Immature natural killer cell (primary cell): ENCODE results near the gene MRPS23. TPM values are rescaled to one million over a fixed set of nuclear protein-coding genes. Genes with fewer than 3 reads are reported as not detected.

ENCODE experiments used
- DNase-seq, 3 donors: peaks; one replicate each; pipeline ENCODE4 v3.0.0; 2022; ENCODE audit warnings: mixed read lengths in 1 of 3
- H3K27ac Mint-ChIP-seq, 6 donors: one replicate each; pipeline ENCODE4 v1.8.0; 2020; ENCODE audit warnings: mixed read lengths in 6 of 6, mild to moderate bottlenecking in 5 of 6, inconsistent platforms in 4 of 6, moderate library complexity in 3 of 6
- H3K27me3 Mint-ChIP-seq, 3 donors: one replicate each; pipeline ENCODE4 v1.8.0; 2020 to 2021; ENCODE audit warnings: low read depth in 3 of 3, mild to moderate bottlenecking in 3 of 3, mixed read lengths in 3 of 3, moderate library complexity in 3 of 3, inconsistent platforms in 1 of 3
- H3K36me3 Mint-ChIP-seq, 3 donors: one replicate each; pipeline ENCODE4 v1.8.0; 2020; ENCODE audit warnings: mixed read lengths in 3 of 3, inconsistent platforms in 2 of 3, mild to moderate bottlenecking in 2 of 3
- H3K4me1 Mint-ChIP-seq, 2 donors: one replicate each; pipeline ENCODE4 v1.8.0; 2020; ENCODE audit warnings: inconsistent platforms in 2 of 2, mild to moderate bottlenecking in 2 of 2, mixed read lengths in 2 of 2, moderate library complexity in 1 of 2
- H3K4me3 Mint-ChIP-seq, 5 donors: one replicate each; pipeline ENCODE4 v1.8.0; 2020; ENCODE audit warnings: mild to moderate bottlenecking in 5 of 5, mixed read lengths in 5 of 5, inconsistent platforms in 3 of 5, moderate library complexity in 3 of 5
- H3K9me3 Mint-ChIP-seq, 6 donors: one replicate each; pipeline ENCODE4 v1.8.0; 2020; ENCODE audit warnings: mild to moderate bottlenecking in 6 of 6, mixed read lengths in 6 of 6, inconsistent platforms in 4 of 6, moderate library complexity in 3 of 6
- polyA plus RNA-seq, 3 donors: library from polyadenylated mRNA; unstranded; fragments of 300-500 nt; fragmentation: Illumina TruSeq; gene quantifications; one replicate each; pipeline ENCODE4 v1.2.3, GENCODE V29; 2021

MRPS23 gene
- polyA plus RNA-seq, 3 donors from 2014 or later = 38.1 to 42.3 (median 40.5) TPM

DNA sequence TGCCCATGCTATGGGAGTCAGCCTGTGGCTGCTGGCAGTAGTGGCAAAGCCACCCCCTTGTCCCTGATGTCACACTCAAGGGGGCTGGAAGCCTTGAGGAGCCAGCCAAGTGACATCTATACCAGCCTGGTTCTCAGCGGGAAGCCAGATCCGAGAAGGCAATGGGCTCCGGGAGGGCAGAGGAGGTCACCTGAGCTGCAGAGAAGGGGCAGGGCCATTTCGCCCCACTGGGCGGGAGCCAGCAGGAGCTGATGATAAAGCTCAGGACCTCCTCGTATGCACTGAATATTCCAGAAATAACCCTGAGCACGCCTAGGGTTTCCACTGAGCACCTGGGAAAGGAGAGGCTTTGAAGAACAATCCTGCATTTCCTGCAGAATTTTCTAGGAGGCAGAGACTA is 19.0 kb downstream of the MRPS23 start:
- Mint-ChIP-seq H3K27me3 (peaks cover 1 to 8% (median 3%) of the 10 kb centered on the region in 3 donors), H3K4me3 (no peak overlapping the region), H3K4me1 (no peaks in the 10 kb centered on the region), H3K27ac (no peak overlapping the region), H3K9me3 (no peaks in the 10 kb centered on the region), H3K36me3 (no peaks in the 10 kb centered on the region)
- DNase-seq = no peak

DNA sequence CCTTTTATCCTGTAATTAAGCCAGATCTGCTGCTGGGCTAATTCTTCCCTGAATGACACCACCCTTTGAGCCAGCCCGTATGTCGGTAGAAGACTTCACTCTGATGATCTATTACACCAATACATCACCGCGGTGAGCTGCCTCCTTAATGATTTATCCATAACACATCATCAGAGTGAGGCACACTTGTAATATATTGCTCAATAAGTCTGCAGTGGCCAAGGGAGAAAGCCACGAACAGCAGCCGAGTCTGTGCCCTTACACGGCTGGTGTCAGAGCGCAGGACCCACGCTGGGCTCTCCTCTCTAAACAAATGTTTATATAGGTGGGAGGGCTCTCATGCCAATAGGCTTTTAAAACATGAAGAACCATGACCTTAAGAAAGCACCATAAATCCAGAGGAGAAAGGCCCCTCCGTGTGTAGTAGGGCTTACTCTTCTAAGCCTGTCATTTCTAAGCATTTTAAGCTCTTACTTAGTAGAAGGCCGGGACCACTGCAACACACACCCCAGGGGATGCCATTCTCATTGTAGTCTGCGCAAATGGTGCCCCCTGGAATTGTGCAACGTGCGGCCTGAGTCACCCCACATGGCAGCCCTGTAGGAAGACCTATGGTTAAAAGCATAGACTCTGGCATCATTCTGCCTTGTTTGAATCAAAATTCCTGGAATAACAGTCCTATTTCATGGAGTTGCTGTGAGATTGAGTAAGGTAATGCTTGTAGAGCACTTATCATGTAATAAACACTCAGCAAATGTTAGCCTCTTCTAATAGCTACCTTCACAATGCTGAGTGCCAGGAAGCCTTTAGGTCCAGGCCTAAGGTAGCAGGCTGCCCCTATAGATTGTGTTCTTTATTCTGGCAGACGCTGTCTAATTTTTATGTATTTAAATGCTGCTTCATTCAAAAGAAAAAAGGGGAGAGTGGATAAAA is 26.1 kb downstream of the MRPS23 start:
- no peak overlapping the region for H3K4me3 Mint-ChIP-seq
- H3K27me3 Mint-ChIP-seq = peaks cover 0 to 3% (median 1%) of the 10 kb centered on the region in 3 donors
- H3K9me3 Mint-ChIP-seq = no peaks in the 10 kb centered on the region
- H3K4me1 Mint-ChIP-seq = no peaks in the 10 kb centered on the region
- no peak for DNase-seq
- H3K27ac Mint-ChIP-seq = no peak overlapping the region
- H3K36me3 Mint-ChIP-seq = no peaks in the 10 kb centered on the region

DNA sequence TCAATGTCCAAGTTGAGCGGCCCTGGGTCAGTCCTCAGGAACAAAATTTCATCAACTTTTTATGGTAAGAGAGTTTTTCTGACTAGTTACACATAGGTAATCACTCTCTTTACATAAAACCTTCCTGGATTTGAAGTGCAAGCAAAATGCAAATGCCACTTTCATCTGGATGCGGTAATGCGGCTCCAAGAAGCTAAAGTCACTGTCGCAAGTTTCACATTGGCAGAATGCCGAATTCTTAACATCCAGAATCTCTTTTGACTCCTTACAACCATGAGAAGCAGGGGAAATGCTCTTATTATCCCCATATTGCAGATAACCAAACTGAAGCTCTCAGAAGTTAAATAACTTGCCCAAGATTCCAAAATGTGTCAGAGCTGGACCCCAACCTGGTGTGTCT is 30.0 kb downstream of the MRPS23 start:
- Mint-ChIP-seq H3K27me3 (peaks cover 0 to 6% (median 2%) of the 10 kb centered on the region in 3 donors), H3K9me3 (peaks cover 0 to 2% (median 0%) of the 10 kb centered on the region in 6 donors), H3K4me1 (no peaks in the 10 kb centered on the region), H3K4me3 (no peak overlapping the region), H3K36me3 (no peaks in the 10 kb centered on the region), H3K27ac (no peak overlapping the region)
- no peak for DNase-seq

DNA sequence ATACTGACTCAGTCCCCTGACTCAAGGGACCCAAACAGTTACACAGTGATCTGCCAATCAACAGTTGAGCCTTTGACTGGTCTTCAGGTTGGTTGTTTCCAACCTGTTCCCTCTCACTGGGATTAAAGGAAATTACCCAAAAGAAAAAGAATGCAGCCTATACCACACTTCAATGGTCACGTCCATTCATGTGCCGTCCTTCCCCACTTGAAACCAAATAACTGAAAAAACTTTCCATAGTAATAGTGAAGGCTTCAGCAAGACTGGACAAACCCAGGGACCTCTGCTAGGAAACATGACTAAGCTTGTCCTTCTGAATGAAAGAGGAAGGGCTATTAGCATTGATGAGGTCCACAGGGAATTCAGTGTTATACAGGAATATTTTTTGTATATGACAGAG is 30.6 kb downstream of the MRPS23 start:
- Mint-ChIP-seq H3K27ac (no peak overlapping the region), H3K4me1 (no peaks in the 10 kb centered on the region), H3K4me3 (no peak overlapping the region), H3K9me3 (peaks cover 0 to 2% (median 0%) of the 10 kb centered on the region in 6 donors), H3K36me3 (no peaks in the 10 kb centered on the region), H3K27me3 (peaks cover 0 to 6% (median 2%) of the 10 kb centered on the region in 3 donors)
- no peak for DNase-seq

DNA sequence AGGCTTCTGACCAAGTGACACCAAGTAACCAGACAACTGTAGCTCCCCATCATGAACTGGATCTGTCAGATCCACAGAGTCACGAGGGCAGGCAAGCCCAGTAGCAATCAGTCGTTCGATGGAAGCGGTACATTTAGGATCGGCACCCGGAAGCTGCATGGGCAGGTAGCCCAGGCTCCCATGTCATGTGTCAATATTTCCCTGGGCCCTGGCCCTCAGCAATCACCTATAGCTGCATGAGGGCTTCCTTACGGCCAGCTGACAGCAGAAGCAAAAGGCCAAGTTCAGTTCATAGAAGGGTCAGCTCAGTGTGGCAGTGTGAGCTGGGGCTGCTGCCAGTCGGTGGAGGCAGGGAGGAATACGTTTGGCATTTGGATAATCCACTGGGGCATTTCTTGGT is 31.8 kb downstream of the MRPS23 start:
- Mint-ChIP-seq H3K4me1 (no peaks in the 10 kb centered on the region), H3K9me3 (peaks cover 0 to 2% (median 0%) of the 10 kb centered on the region in 6 donors), H3K27ac (no peak overlapping the region), H3K4me3 (no peak overlapping the region), H3K36me3 (no peaks in the 10 kb centered on the region), H3K27me3 (peaks cover 0 to 6% (median 4%) of the 10 kb centered on the region in 3 donors)
- no peak for DNase-seq

DNA sequence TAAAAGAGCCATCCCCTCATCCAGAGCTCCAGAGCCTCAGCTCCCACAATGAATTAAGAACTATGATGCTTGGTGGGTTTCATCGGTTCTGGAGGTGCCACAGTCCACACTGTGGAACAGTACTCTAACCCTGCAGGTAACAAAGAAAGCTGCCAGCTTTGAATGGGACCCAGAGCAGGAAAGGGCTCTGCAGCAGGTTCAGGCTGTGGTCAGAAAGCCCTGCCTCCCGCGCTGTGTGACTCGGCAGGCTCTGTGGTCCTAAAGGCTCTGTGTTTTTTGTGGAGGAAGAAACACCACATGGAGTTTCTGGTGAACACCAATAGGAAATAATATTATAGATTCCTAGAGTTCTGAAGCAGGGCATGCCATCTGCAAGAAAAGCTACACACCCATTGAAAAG is 32.5 kb downstream of the MRPS23 start:
- Mint-ChIP-seq H3K27ac (no peak overlapping the region), H3K4me1 (no peaks in the 10 kb centered on the region), H3K9me3 (peaks cover 0 to 2% (median 0%) of the 10 kb centered on the region in 6 donors), H3K27me3 (peaks cover 0 to 7% (median 4%) of the 10 kb centered on the region in 3 donors), H3K4me3 (no peak overlapping the region), H3K36me3 (no peaks in the 10 kb centered on the region)
- no peak for DNase-seq

DNA sequence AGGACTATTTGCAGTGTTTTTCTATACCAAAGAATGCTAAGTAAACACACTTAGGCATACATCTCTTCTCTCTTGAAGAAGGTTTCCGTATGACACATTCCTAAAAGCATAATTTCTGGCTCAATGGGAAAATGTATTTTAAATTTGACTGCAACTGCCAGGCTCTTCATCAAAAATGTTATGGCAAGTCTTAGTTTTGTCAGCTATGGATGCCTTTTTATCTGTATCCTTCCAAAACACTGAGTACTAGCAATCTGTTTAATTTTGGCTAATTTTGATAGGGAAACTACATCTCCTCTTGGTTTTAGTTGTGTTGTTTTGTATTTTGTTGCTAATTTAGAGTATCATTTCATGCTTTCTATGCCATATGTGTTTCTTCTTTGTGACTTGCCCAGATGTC is 35.4 kb downstream of the MRPS23 start:
- no peak overlapping the region for H3K27ac Mint-ChIP-seq
- no peak overlapping the region for H3K4me3 Mint-ChIP-seq
- H3K36me3 Mint-ChIP-seq = peaks cover 0 to 6% (median 0%) of the 10 kb centered on the region in 3 donors
- H3K9me3 Mint-ChIP-seq = peaks cover 0 to 2% (median 0%) of the 10 kb centered on the region in 6 donors
- peaks cover 8 to 11% (median 9%) of the 10 kb centered on the region in 3 donors for H3K27me3 Mint-ChIP-seq
- DNase-seq = no peak
- H3K4me1 Mint-ChIP-seq = no peaks in the 10 kb centered on the region

DNA sequence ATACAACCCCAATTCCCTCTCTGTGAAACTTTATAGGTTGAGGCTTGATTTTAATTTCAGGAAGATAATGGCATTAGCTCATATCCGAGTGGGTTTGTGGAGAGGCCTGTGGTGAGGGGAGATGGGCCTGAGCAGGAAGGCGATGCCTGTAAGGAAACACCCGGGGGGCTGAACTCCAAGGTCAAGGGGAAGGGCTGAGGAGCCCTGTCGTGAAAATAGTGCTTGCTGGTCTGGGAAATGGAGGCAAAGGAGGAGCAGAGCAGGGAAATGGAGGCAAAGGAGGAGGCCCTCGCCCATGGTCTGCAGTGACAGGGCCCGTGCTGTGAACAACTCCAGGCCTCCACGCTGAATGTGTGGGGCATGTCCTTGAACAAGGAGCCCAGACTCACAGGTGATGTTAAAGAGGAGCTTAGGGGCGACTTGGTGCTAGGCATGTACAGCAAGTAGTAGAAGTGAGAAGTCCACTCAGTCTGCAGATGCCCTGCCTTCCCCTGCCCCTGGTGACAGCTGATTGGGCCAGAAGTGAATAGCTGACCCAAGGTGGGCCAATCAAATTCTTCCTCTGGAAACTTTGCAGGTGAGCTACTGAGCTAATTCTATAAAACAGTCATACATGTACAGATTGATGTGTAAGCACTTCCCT is 38.1 kb downstream of the MRPS23 start:
- no peak overlapping the region for H3K4me3 Mint-ChIP-seq

DNA sequence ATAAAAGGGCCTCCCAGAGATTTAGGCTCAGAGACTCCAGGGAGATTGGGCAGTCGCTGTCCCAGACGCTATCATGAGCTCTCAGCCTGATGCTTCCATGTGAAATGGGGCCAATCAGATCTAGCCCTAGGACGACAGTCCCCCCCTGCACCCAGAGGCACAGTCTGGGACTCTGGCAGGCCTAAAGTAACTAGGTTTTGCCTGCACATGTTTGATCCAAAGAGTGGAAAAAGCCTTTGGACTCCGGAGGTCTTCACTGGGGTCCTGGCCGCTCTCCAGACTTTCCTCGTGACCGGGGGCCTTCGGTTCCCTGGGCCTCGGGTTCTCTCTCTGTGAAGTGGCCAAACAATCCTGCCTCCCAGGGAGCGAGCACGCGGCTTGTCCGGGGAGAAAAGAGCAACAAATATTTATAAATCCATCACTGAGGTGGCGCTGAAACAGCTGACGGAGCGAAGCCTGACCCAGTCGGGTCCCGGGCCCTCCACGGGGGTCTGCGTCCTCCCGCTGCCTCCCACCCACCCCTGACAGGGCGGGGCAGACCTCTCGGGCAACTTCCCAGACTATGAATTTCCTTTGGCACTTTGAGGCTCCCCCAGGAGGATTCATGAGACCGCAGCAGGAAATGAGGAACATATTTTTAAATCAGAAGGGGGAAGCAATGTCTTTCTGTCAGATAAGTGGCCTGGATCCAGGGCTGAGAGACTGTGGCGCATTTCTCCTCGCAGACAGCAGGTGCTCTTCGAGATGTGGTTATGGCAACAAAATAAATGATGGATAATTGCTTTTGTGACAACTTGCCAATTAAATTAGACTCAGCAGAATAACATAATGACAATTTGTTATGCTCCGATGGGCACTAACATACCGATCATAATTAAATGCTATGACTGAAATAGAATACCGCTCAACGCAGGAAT is 38.9 kb downstream of the MRPS23 start:
- H3K27ac Mint-ChIP-seq = no peak overlapping the region
- peaks cover 0 to 6% (median 0%) of the 10 kb centered on the region in 3 donors for H3K36me3 Mint-ChIP-seq
- H3K4me3 Mint-ChIP-seq = no peak overlapping the region
- H3K27me3 Mint-ChIP-seq = peaks cover 6 to 17% (median 7%) of the 10 kb centered on the region in 3 donors
- peaks cover 0 to 2% (median 0%) of the 10 kb centered on the region in 6 donors for H3K9me3 Mint-ChIP-seq
- DNase-seq = no peak
- H3K4me1 Mint-ChIP-seq = no peaks in the 10 kb centered on the region

More for the DNA sequence above, 38.1 kb downstream of the MRPS23 start:
- Mint-ChIP-seq H3K36me3 (peaks cover 0 to 6% (median 0%) of the 10 kb centered on the region in 3 donors), H3K4me1 (no peaks in the 10 kb centered on the region), H3K27ac (no peak overlapping the region), H3K27me3 (peaks cover 4 to 11% (median 8%) of the 10 kb centered on the region in 3 donors), H3K9me3 (peaks cover 0 to 2% (median 0%) of the 10 kb centered on the region in 6 donors)
- DNase-seq = no peak

DNA sequence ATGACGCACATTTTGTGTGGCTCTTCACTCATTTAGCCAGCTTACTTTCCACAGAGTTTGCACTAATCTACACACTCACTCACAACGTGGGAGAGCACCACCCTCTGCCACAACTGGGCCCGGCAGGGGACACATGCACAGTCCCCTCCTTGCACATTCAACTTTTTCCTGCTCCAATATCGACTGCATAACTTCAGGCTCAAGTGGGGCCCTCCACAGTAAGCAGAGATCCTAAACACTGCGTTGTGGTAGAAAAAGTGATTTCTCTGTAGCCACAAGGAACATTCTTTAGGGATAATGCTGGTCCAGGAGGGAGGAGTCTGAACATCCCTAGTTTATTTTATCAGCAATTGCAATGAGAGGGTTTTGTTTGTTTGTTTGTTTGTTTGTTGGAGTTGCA is 40.0 kb downstream of the MRPS23 start:
- H3K36me3 Mint-ChIP-seq = peaks cover 0 to 6% (median 0%) of the 10 kb centered on the region in 3 donors
- H3K27ac Mint-ChIP-seq = no peak overlapping the region
- peaks cover 7 to 20% (median 8%) of the 10 kb centered on the region in 3 donors for H3K27me3 Mint-ChIP-seq
- H3K4me1 Mint-ChIP-seq = no peaks in the 10 kb centered on the region
- DNase-seq = no peak
- no peak overlapping the region for H3K4me3 Mint-ChIP-seq
- no peaks in the 10 kb centered on the region for H3K9me3 Mint-ChIP-seq

DNA sequence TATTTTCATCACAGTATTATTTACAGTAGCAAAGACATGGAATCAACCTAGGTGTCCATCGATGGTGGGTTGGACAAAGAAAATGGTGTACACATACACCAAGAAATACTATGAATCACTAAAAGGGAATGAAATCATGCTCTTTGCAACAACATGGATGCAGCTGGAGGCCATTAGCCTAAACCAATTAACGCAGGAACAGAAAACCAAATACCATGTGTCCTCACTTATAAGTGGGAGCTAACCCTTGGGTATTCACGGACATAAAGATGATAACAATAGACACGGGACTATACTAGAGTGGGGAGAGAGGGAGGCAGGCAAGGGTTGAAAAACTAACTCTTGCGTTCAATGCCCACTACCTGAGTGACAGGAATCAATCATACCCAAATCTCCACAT is 41.0 kb downstream of the MRPS23 start:
- Mint-ChIP-seq H3K36me3 (peaks cover 0 to 6% (median 0%) of the 10 kb centered on the region in 3 donors), H3K27me3 (peaks cover 5 to 24% (median 8%) of the 10 kb centered on the region in 3 donors), H3K4me3 (no peak overlapping the region), H3K4me1 (no peaks in the 10 kb centered on the region), H3K9me3 (no peaks in the 10 kb centered on the region), H3K27ac (no peak overlapping the region)
- DNase-seq = no peak

DNA sequence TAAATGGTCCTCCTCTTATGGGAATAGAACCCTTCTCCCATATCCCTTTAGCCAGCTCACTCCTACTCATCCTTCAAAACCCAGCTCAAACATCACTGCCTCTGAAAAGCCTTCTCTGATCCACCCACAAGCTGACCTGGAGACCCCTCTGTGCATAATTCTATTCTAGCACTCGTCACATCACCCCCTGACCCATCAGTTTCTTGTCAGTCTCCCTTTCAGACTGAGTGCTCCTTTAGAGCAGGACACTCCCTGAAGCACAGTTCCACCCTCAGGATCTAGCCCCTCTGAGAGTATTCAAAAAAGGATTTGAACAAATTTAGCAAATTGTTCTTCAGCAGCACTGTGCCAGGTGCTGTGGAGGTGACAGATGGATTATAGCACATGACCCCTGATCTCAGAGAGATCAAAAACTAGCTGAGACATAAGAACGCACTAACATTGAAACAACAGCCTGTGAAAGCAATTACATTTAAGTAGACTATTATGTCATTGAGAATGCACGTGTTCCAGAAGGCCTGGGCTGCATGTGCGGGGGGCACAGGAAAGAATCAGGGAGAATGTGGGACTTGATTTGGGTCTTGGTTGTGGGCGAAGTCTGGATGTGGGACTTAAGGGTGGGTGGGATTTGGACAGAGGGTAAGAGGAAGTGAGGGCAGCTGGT is 43.5 kb downstream of the MRPS23 start:
- H3K27me3 Mint-ChIP-seq = peaks cover 4 to 24% (median 6%) of the 10 kb centered on the region in 3 donors

DNA sequence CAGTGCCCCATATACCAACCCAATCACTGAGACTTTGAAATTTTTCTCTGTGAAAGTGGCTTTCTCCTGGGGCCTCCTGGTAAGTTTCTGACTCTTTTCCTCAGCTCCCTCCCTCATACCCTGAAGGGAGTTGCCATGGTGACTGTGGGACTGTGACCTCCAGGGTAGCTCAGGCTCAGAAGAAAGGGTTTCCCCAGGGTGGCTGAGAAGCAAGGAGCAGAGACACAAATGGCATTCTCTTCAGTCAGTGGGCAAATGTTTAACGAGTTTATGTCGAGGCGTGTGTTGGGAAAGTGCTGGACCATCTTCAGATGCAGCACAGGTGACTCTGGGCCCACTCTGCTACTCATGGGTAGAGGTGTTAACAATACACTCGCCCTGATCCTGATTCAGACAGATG is 46.8 kb downstream of the MRPS23 start:
- no peak for DNase-seq
- no peak overlapping the region for H3K27ac Mint-ChIP-seq
- no peaks in the 10 kb centered on the region for H3K4me1 Mint-ChIP-seq
- peaks cover 0 to 8% (median 6%) of the 10 kb centered on the region in 3 donors for H3K36me3 Mint-ChIP-seq
- H3K9me3 Mint-ChIP-seq = peaks cover 0 to 18% (median 9%) of the 10 kb centered on the region in 6 donors
- H3K4me3 Mint-ChIP-seq = no peak overlapping the region
- peaks cover 4 to 17% (median 4%) of the 10 kb centered on the region in 3 donors for H3K27me3 Mint-ChIP-seq

More for the DNA sequence above, 43.5 kb downstream of the MRPS23 start:
- peaks cover 0 to 3% (median 2%) of the 10 kb centered on the region in 3 donors for H3K36me3 Mint-ChIP-seq
- H3K4me3 Mint-ChIP-seq = no peak overlapping the region
- no peak overlapping the region for H3K27ac Mint-ChIP-seq
- H3K9me3 Mint-ChIP-seq = peaks cover 0 to 9% (median 4%) of the 10 kb centered on the region in 6 donors
- no peak for DNase-seq
- no peaks in the 10 kb centered on the region for H3K4me1 Mint-ChIP-seq
